ENCODE results near the gene DNER.

Gene DNER

GRCh38 chr2:229490167-229490566, 224.2 kb downstream of the DNER start:
- no peak overlapping the region for H3K4me3 ChIP-seq (ENCODE audit: low read length)
- H3K4me1 ChIP-seq (ENCODE audit: low read length), result no peaks in the 10 kb centered on the region
- no peaks in the 10 kb centered on the region for H3K9me3 ChIP-seq (ENCODE audit: insufficient read depth, low read length)
- H3K79me2 ChIP-seq (ENCODE audit: low read length), result no peaks in the 10 kb centered on the region
- no peak overlapping the region for H3K9ac ChIP-seq (ENCODE audit: low read length)
- no peak overlapping the region for H2AFZ ChIP-seq (ENCODE audit: low read depth, low read length)
- H3K36me3 ChIP-seq (replicated peaks; ENCODE audit: low read depth, low read length), result no peaks in the 10 kb centered on the region
- H3K27ac ChIP-seq (ENCODE audit: low read length), result no peak overlapping the region
- no peaks in the 10 kb centered on the region for H3K27me3 ChIP-seq (ENCODE audit: low read depth, low read length)
- no peak overlapping the region for H3K4me2 ChIP-seq (ENCODE audit: low read length)
- TF ChIP-seq, protein P1, sequence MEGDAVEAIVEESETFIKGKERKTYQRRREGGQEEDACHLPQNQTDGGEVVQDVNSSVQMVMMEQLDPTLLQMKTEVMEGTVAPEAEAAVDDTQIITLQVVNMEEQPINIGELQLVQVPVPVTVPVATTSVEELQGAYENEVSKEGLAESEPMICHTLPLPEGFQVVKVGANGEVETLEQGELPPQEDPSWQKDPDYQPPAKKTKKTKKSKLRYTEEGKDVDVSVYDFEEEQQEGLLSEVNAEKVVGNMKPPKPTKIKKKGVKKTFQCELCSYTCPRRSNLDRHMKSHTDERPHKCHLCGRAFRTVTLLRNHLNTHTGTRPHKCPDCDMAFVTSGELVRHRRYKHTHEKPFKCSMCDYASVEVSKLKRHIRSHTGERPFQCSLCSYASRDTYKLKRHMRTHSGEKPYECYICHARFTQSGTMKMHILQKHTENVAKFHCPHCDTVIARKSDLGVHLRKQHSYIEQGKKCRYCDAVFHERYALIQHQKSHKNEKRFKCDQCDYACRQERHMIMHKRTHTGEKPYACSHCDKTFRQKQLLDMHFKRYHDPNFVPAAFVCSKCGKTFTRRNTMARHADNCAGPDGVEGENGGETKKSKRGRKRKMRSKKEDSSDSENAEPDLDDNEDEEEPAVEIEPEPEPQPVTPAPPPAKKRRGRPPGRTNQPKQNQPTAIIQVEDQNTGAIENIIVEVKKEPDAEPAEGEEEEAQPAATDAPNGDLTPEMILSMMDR (IDR thresholded peaks at IDR 0.05; ENCODE audit: low read depth, low read length), result no peak
- TF ChIP-seq EZH2phosphoT487 (IDR thresholded peaks at IDR 0.05; ENCODE audit: low read depth), result no peak
- H4K20me1 ChIP-seq (ENCODE audit: insufficient read depth, low read length), result no peaks in the 10 kb centered on the region

GRCh38 chr2:229489016-229489415, 225.3 kb downstream of the DNER start:
- Histone ChIP-seq H3K79me2 (ENCODE audit: low read length) (no peaks in the 10 kb centered on the region), H3K27ac (ENCODE audit: low read length) (no peak overlapping the region), H3K36me3 (replicated peaks; ENCODE audit: low read depth, low read length) (no peaks in the 10 kb centered on the region), H3K4me3 (ENCODE audit: low read length) (no peak overlapping the region), H3K9ac (ENCODE audit: low read length) (no peak overlapping the region), H3K4me1 (ENCODE audit: low read length) (no peaks in the 10 kb centered on the region), H2AFZ (ENCODE audit: low read depth, low read length) (no peak overlapping the region), H4K20me1 (ENCODE audit: insufficient read depth, low read length) (no peaks in the 10 kb centered on the region), H3K9me3 (ENCODE audit: insufficient read depth, low read length) (no peaks in the 10 kb centered on the region), H3K4me2 (ENCODE audit: low read length) (no peak overlapping the region), H3K27me3 (ENCODE audit: low read depth, low read length) (no peaks in the 10 kb centered on the region)
- TF ChIP-seq, protein P1 (IDR thresholded peaks at IDR 0.05; ENCODE audit: low read depth, low read length), result no peak
- no peak for TF ChIP-seq EZH2phosphoT487 (IDR thresholded peaks at IDR 0.05; ENCODE audit: low read depth)

DNA sequence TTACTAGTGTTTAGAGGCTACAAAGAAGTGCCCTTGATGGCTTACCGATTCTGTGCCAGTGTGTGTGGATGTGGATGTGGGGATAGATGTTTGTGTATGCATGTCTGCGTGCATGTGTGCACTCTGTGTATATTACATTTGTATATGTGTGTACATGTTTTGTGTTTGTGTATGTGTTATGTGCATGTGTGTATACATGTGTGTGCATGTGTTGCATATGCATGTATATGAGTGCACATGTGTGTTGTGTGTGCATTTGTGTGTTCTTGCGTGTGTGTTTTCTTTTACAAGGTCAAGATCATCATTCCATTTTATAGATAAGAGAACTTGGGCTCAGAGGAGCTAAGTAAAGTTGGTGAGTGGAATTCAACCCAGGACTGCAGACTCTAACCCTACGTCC, 226.1 kb downstream of the DNER start:
- H2AFZ ChIP-seq (ENCODE audit: low read depth, low read length), result no peak overlapping the region
- no peaks in the 10 kb centered on the region for H3K79me2 ChIP-seq (ENCODE audit: low read length)
- H3K36me3 ChIP-seq (replicated peaks; ENCODE audit: low read depth, low read length), result no peaks in the 10 kb centered on the region
- H3K4me3 ChIP-seq (ENCODE audit: low read length), result no peak overlapping the region
- no peak overlapping the region for H3K9ac ChIP-seq (ENCODE audit: low read length)
- no peak overlapping the region for H3K4me2 ChIP-seq (ENCODE audit: low read length)
- no peak for TF ChIP-seq EZH2phosphoT487 (IDR thresholded peaks at IDR 0.05; ENCODE audit: low read depth)
- no peaks in the 10 kb centered on the region for H3K4me1 ChIP-seq (ENCODE audit: low read length)
- H3K27ac ChIP-seq (ENCODE audit: low read length), result no peak overlapping the region
- no peaks in the 10 kb centered on the region for H3K27me3 ChIP-seq (ENCODE audit: low read depth, low read length)
- H3K9me3 ChIP-seq (ENCODE audit: insufficient read depth, low read length), result no peaks in the 10 kb centered on the region
- H4K20me1 ChIP-seq (ENCODE audit: insufficient read depth, low read length), result no peaks in the 10 kb centered on the region

DNA sequence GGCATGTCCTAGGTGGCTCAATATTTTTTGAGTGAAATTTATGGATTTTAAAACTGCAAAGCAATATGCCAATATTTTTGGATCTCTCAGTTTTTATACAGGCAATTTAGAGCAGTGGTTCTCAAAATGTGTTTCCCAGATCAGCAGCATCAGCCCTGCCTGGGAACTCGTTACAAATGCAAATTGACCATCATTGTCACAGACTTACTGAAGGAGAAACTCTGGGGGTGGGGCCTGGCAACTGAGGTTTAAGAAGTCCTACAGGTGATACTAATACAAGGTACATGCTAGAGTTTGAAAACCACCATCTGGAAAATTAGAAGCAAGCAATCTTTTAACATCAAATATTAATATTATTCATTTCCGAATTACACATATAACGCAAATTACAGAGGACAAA, 227.7 kb downstream of the DNER start:
- no peaks in the 10 kb centered on the region for H4K20me1 ChIP-seq (ENCODE audit: insufficient read depth, low read length)
- TF ChIP-seq, protein P1 (IDR thresholded peaks at IDR 0.05; ENCODE audit: low read depth, low read length), result no peak
- TF ChIP-seq EZH2phosphoT487 (IDR thresholded peaks at IDR 0.05; ENCODE audit: low read depth), result no peak
- no peaks in the 10 kb centered on the region for H3K79me2 ChIP-seq (ENCODE audit: low read length)
- H3K27ac ChIP-seq (ENCODE audit: low read length), result no peak overlapping the region
- H3K9ac ChIP-seq (ENCODE audit: low read length), result no peak overlapping the region
- H3K9me3 ChIP-seq (ENCODE audit: insufficient read depth, low read length), result no peaks in the 10 kb centered on the region
- no peaks in the 10 kb centered on the region for H3K27me3 ChIP-seq (ENCODE audit: low read depth, low read length)
- H2AFZ ChIP-seq (ENCODE audit: low read depth, low read length), result no peak overlapping the region
- no peak overlapping the region for H3K4me3 ChIP-seq (ENCODE audit: low read length)
- no peaks in the 10 kb centered on the region for H3K4me1 ChIP-seq (ENCODE audit: low read length)
- H3K4me2 ChIP-seq (ENCODE audit: low read length), result no peak overlapping the region
- no peaks in the 10 kb centered on the region for H3K36me3 ChIP-seq (replicated peaks; ENCODE audit: low read depth, low read length)

- H3K9me3 ChIP-seq (ENCODE audit: insufficient read depth, low read length), result no peaks in the 10 kb centered on the region
- H3K4me3 ChIP-seq (ENCODE audit: low read length), result no peak overlapping the region
- H3K27ac ChIP-seq (ENCODE audit: low read length), result no peak overlapping the region
- no peak overlapping the region for H2AFZ ChIP-seq (ENCODE audit: low read depth, low read length)
- H3K4me2 ChIP-seq (ENCODE audit: low read length), result no peak overlapping the region
- no peaks in the 10 kb centered on the region for H3K36me3 ChIP-seq (replicated peaks; ENCODE audit: low read depth, low read length)
- no peaks in the 10 kb centered on the region for H4K20me1 ChIP-seq (ENCODE audit: insufficient read depth, low read length)
- no peak overlapping the region for H3K9ac ChIP-seq (ENCODE audit: low read length)
- TF ChIP-seq, protein P1 (IDR thresholded peaks at IDR 0.05; ENCODE audit: low read depth, low read length), result no peak
- H3K79me2 ChIP-seq (ENCODE audit: low read length), result no peaks in the 10 kb centered on the region
- no peaks in the 10 kb centered on the region for H3K4me1 ChIP-seq (ENCODE audit: low read length)
- no peaks in the 10 kb centered on the region for H3K27me3 ChIP-seq (ENCODE audit: low read depth, low read length)
Observed at GRCh38 chr2:229485857-229486256, 228.5 kb downstream of the DNER start.

Data from OCI-LY3 (cell line).